OCI-M2 (cell line): ENCODE measurements around the gene NID1.
"Not testable (repeated sequence)": the region's sequence is repeated elsewhere in the genome, so short reads cannot be mapped to it uniquely, and the experiment has no call there.

ENCODE experiments used
- DNase-seq: peaks from one replicate; lab custom pipeline; 2025; ENCODE audit not compliant: unreplicated experiment; lab: John Stamatoyannopoulos, UW

Gene NID1

GRCh38 chr1:236033336-236033735, 31.6 kb downstream of the NID1 start:
- DNase-seq, result no peak

GRCh38 chr1:236030534-236030933, 34.4 kb downstream of the NID1 start:
- no peak for DNase-seq

GRCh38 chr1:236029428-236029940, 35.4 kb downstream of the NID1 start:
- DNase-seq, result no peak

GRCh38 chr1:236027104-236027503, 37.8 kb downstream of the NID1 start:
- DNase-seq, result no peak

- DNase-seq, result no peak
Observed at GRCh38 chr1:236025836-236026235, 39.1 kb downstream of the NID1 start.

- no peak for DNase-seq
Observed at GRCh38 chr1:236024641-236025040, 40.2 kb downstream of the NID1 start.

GRCh38 chr1:236023926-236024565, 40.8 kb downstream of the NID1 start:
- DNase-seq, result no peak

- no peak for DNase-seq
Observed at GRCh38 chr1:236021424-236022135, 43.3 kb downstream of the NID1 start.

GRCh38 chr1:236020359-236021219, 44.3 kb downstream of the NID1 start:
- no peak for DNase-seq

- DNase-seq, result no peak
Observed at GRCh38 chr1:236018885-236019453, 45.9 kb downstream of the NID1 start.

GRCh38 chr1:236016782-236017400, 48.0 kb downstream of the NID1 start:
- no peak for DNase-seq

- no peak for DNase-seq
Observed at GRCh38 chr1:236016083-236016482, 48.8 kb downstream of the NID1 start.

GRCh38 chr1:236015539-236015938, 49.4 kb downstream of the NID1 start:
- DNase-seq, result no peak

- DNase-seq, result no peak
Observed at GRCh38 chr1:236013330-236013729, 51.6 kb downstream of the NID1 start.

- DNase-seq, result no peak
Observed at GRCh38 chr1:236011641-236012040, 53.2 kb downstream of the NID1 start.

GRCh38 chr1:236010443-236010842, 54.4 kb downstream of the NID1 start:
- no peak for DNase-seq

GRCh38 chr1:236009857-236010256, 55.0 kb downstream of the NID1 start:
- DNase-seq, result no peak

GRCh38 chr1:236009191-236009590, 55.7 kb downstream of the NID1 start:
- no peak for DNase-seq

GRCh38 chr1:236007781-236008180, 57.1 kb downstream of the NID1 start:
- no peak for DNase-seq

GRCh38 chr1:236003058-236003457, 61.8 kb downstream of the NID1 start:
- DNase-seq, result not testable (repeated sequence)

- DNase-seq, result no peak
Observed at GRCh38 chr1:236002572-236002971, 62.3 kb downstream of the NID1 start.
